Effector CD4-positive, alpha-beta T cell (primary cell): ENCODE results near the gene SLC22A9. TPM values are rescaled to one million over a fixed set of nuclear protein-coding genes. Genes with fewer than 3 reads are reported as not detected.
"Not testable (repeated sequence)": the region's sequence is repeated elsewhere in the genome, so short reads cannot be mapped to it uniquely, and the experiment has no call there.

Experiments
- DNase-seq: peaks from one replicate; pipeline ENCODE4 v3.0.0-alpha.2; 2020
- total RNA-seq: gene quantifications from one replicate; lab custom pipeline; 2026; lab: John Stamatoyannopoulos, UW

Gene SLC22A9
- not detected for total RNA-seq

- no peak for DNase-seq
Measured at GRCh38 chr11:63369165-63369970, at the start of gene SLC22A9. Gene SLC22A9, plus strand, starts transcription at chr11:63369785. Its CDS starts 272 bp downstream, at chr11:63370057.

GRCh38 chr11:63321723-63322122 is 47.9 kb upstream of the SLC22A9 start:
- no peak for DNase-seq

- DNase-seq, result not testable (repeated sequence)
Measured at GRCh38 chr11:63335089-63335488, 34.5 kb upstream of the SLC22A9 start.

GRCh38 chr11:63337070-63337469 is 32.5 kb upstream of the SLC22A9 start:
- no peak for DNase-seq

- DNase-seq, result no peak
Measured at GRCh38 chr11:63343130-63343529, 26.5 kb upstream of the SLC22A9 start.

GRCh38 chr11:63352144-63352543 is 17.4 kb upstream of the SLC22A9 start:
- no peak for DNase-seq

GRCh38 chr11:63362196-63362793 is 7.3 kb upstream of the SLC22A9 start:
- DNase-seq, result no peak

- DNase-seq, result no peak
Measured at GRCh38 chr11:63369971-63370588, 495 bp downstream of the SLC22A9 start.

- no peak for DNase-seq
Measured at GRCh38 chr11:63371396-63371795, 1.8 kb downstream of the SLC22A9 start.

GRCh38 chr11:63375434-63375833 is 5.8 kb downstream of the SLC22A9 start:
- no peak for DNase-seq

- no peak for DNase-seq
Measured at GRCh38 chr11:63380130-63380529, 10.5 kb downstream of the SLC22A9 start.

GRCh38 chr11:63395697-63396096 is 26.1 kb downstream of the SLC22A9 start:
- no peak for DNase-seq

GRCh38 chr11:63404161-63404935 is 34.8 kb downstream of the SLC22A9 start:
- no peak for DNase-seq

- no peak for DNase-seq
Measured at GRCh38 chr11:63405114-63405513, 35.5 kb downstream of the SLC22A9 start.

- DNase-seq, result no peak
Measured at GRCh38 chr11:63406458-63406857, 36.9 kb downstream of the SLC22A9 start.

- no peak for DNase-seq
Measured at GRCh38 chr11:63417174-63417852, 47.7 kb downstream of the SLC22A9 start.

- no peak for DNase-seq
Measured at GRCh38 chr11:63427971-63428508, 58.5 kb downstream of the SLC22A9 start.

GRCh38 chr11:63430731-63431130 is 61.1 kb downstream of the SLC22A9 start:
- DNase-seq, result not testable (repeated sequence)

GRCh38 chr11:63435351-63435750 is 65.8 kb downstream of the SLC22A9 start:
- DNase-seq, result not testable (repeated sequence)

GRCh38 chr11:63435831-63436230 is 66.2 kb downstream of the SLC22A9 start:
- DNase-seq, result not testable (repeated sequence)

GRCh38 chr11:63443714-63444113 is 74.1 kb downstream of the SLC22A9 start:
- DNase-seq, result no peak

GRCh38 chr11:63444160-63444559 is 74.6 kb downstream of the SLC22A9 start:
- no peak for DNase-seq
